WTC11 (cell line): Measurements from ENCODE around the gene IL12B. TPM values are rescaled to one million over a fixed set of nuclear protein-coding genes. Genes with fewer than 3 reads are reported as not detected.
"Not testable (repeated sequence)": the region's sequence is repeated elsewhere in the genome, so short reads cannot be mapped to it uniquely, and the experiment has no call there.

Source experiments
- ATAC-seq: fragments of 200-7000 bp; cut with Tn5 transposase; 2 replicates; pipeline ENCODE4 v1.10.0; 2021; ENCODE audit warnings: mild to moderate bottlenecking, moderate library complexity
- CTCF ChIA-PET: fragments of 300-600 bp; sonication (Branson Sonifier 250); formaldehyde crosslinking; loops from one replicate; lab custom pipeline; 2021; ENCODE audit warnings: antibody characterized with exemption; lab: Charles Lee
- POLR2A ChIA-PET: fragments of 350-600 bp; sonication (Branson Sonifier 250); formaldehyde crosslinking; loops from one replicate; lab custom pipeline; 2021; ENCODE audit warnings: antibody characterized with exemption; lab: Charles Lee
- DNase-seq: peaks from one replicate; pipeline ENCODE4 v3.0.0; 2021; ENCODE audit warnings: low spot score
- H3K27ac Mint-ChIP-seq: 2 replicates; pipeline ENCODE4 v1.8.0; 2021; ENCODE audit warnings: mixed read lengths
- H3K27me3 Mint-ChIP-seq: 2 replicates; pipeline ENCODE4 v1.8.0; 2021; ENCODE audit warnings: low read depth, mild to moderate bottlenecking, moderate library complexity, mixed read lengths
- H3K36me3 Mint-ChIP-seq: 2 replicates; pipeline ENCODE4 v1.8.0; 2021; ENCODE audit warnings: mixed read lengths
- H3K4me1 Mint-ChIP-seq: 2 replicates; pipeline ENCODE4 v1.8.0; 2022; ENCODE audit warnings: mixed read lengths
- H3K4me3 Mint-ChIP-seq: 2 replicates; pipeline ENCODE4 v1.8.0; 2021; ENCODE audit warnings: mild to moderate bottlenecking, moderate library complexity, mixed read lengths
- H3K9me3 Mint-ChIP-seq: 2 replicates; pipeline ENCODE4 v1.8.0; 2021; ENCODE audit warnings: mixed read lengths
- CREM ChIP-seq: sonication (generic); formaldehyde crosslinking; IDR thresholded peaks from 2 replicates; pipeline ENCODE4 v1.8.1; 2022; ENCODE audit warnings: mild to moderate bottlenecking, missing genetic modification reagents, moderate library complexity
- EMX1 ChIP-seq: fragments of 250-450 bp; sonication (Bioruptor Pico); IDR thresholded peaks from 2 replicates; pipeline ENCODE4 v1.8.0; 2021; ENCODE audit warnings: mild to moderate bottlenecking
- GRHL2 ChIP-seq: fragments of 250-450 bp; sonication (Bioruptor Pico); IDR thresholded peaks from 2 replicates; pipeline ENCODE4 v1.8.0; 2022; ENCODE audit warnings: mild to moderate bottlenecking, moderate library complexity; ENCODE audit not compliant: insufficient replicate concordance, severe bottlenecking
- JAZF1 ChIP-seq: fragments of 250-450 bp; sonication (Bioruptor Pico); IDR thresholded peaks from 2 replicates; pipeline ENCODE4 v1.9.0; 2021; ENCODE audit warnings: moderate library complexity, mild to moderate bottlenecking, inconsistent platforms
- KAT7 ChIP-seq: sonication (generic); formaldehyde crosslinking; IDR thresholded peaks from 2 replicates; pipeline ENCODE4 v1.8.1; 2023; ENCODE audit warnings: missing genetic modification reagents, mild to moderate bottlenecking, borderline replicate concordance
- RELA ChIP-seq: sonication (generic); formaldehyde crosslinking; IDR thresholded peaks from 2 replicates; pipeline ENCODE4 v1.8.1; 2022; ENCODE audit warnings: missing genetic modification reagents, mild to moderate bottlenecking, borderline replicate concordance
- ZNF219 ChIP-seq: sonication (generic); formaldehyde crosslinking; IDR thresholded peaks from 2 replicates; pipeline ENCODE4 v1.8.0; 2023; ENCODE audit warnings: missing genetic modification reagents, mild to moderate bottlenecking, borderline replicate concordance
- ZNF416 ChIP-seq: fragments of 250-450 bp; sonication (Bioruptor Pico); IDR thresholded peaks from 2 replicates; pipeline ENCODE4 v1.9.0; 2021; ENCODE audit warnings: mild to moderate bottlenecking, inconsistent platforms
- ZNF423 ChIP-seq: fragments of 250-450 bp; sonication (Bioruptor Pico); IDR thresholded peaks from 2 replicates; pipeline ENCODE4 v2.1.2; 2022; ENCODE audit warnings: mild to moderate bottlenecking, moderate library complexity
- total RNA-seq: library from RNA; stranded (reverse); gene quantifications from 3 replicates; pipeline ENCODE4 v1.2.3, GENCODE V29; 2021
- TF ChIP-seq, protein P1 (sequence below): sonication (generic); formaldehyde crosslinking; IDR thresholded peaks from 2 replicates; pipeline ENCODE4 v1.8.1; 2023; ENCODE audit warnings: mild to moderate bottlenecking, missing genetic modification reagents, moderate library complexity
- TF ChIP-seq, protein P2 (sequence below): fragments of 250-450 bp; sonication (Bioruptor Pico); IDR thresholded peaks from 2 replicates; pipeline ENCODE4 v2.1.2; 2022; ENCODE audit warnings: mild to moderate bottlenecking, moderate library complexity
- TF ChIP-seq, protein P3 (sequence below): fragments of 250-450 bp; sonication (Bioruptor Pico); IDR thresholded peaks from 2 replicates; pipeline ENCODE4 v1.9.0; 2021; ENCODE audit warnings: mild to moderate bottlenecking, borderline replicate concordance
- TF ChIP-seq, protein P4 (sequence below): fragments of 250-450 bp; sonication (Bioruptor Pico); IDR thresholded peaks from 2 replicates; pipeline ENCODE4 v1.9.0; 2021; ENCODE audit warnings: moderate library complexity, mild to moderate bottlenecking, inconsistent platforms, borderline replicate concordance

The IL12B gene
- total RNA-seq, 1 experiment from 2014 or later = not detected

DNA sequence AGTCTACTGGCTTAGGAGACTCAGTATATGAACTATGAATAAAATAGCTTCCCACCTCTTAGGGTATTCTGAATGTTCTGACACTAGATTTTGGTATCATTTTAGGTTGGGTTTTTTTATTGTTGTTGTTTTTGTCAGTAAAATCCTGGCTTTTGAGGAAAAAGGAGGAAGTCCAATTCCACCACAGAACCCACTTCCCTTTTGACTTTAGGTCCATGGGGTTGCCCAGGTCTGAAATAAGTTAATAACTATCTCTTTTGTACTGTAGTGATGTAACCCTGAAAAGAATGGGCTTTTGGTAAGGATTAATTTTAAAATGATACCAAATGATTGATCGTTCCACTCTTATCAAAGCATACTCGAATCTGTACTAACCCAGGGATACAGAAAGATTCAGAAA lies 29.1 kb upstream of the IL12B start:
- H3K27ac Mint-ChIP-seq = no peak overlapping the region
- H3K9me3 Mint-ChIP-seq = peaks cover 5% of the 10 kb centered on the region; the same call in 1 of the 2 replicates
- peaks cover 1% of the 10 kb centered on the region for H3K27me3 Mint-ChIP-seq
- H3K36me3 Mint-ChIP-seq = no peaks in the 10 kb centered on the region
- ChIA-PET CTCF (no interaction called here), POLR2A (no interaction called here)
- no peak for ATAC-seq
- DNase-seq = no peak
- no peak overlapping the region for H3K4me3 Mint-ChIP-seq
- TF ChIP-seq, protein P1, sequence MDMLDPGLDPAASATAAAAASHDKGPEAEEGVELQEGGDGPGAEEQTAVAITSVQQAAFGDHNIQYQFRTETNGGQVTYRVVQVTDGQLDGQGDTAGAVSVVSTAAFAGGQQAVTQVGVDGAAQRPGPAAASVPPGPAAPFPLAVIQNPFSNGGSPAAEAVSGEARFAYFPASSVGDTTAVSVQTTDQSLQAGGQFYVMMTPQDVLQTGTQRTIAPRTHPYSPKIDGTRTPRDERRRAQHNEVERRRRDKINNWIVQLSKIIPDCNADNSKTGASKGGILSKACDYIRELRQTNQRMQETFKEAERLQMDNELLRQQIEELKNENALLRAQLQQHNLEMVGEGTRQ = no peak
- TF ChIP-seq KAT7 (CRISPR knock-in tag) = no peak
- TF ChIP-seq ZNF423 (CRISPR knock-in tag) = no peak
- TF ChIP-seq GRHL2 (CRISPR knock-in tag) = no peak
- H3K4me1 Mint-ChIP-seq = no peaks in the 10 kb centered on the region

DNA sequence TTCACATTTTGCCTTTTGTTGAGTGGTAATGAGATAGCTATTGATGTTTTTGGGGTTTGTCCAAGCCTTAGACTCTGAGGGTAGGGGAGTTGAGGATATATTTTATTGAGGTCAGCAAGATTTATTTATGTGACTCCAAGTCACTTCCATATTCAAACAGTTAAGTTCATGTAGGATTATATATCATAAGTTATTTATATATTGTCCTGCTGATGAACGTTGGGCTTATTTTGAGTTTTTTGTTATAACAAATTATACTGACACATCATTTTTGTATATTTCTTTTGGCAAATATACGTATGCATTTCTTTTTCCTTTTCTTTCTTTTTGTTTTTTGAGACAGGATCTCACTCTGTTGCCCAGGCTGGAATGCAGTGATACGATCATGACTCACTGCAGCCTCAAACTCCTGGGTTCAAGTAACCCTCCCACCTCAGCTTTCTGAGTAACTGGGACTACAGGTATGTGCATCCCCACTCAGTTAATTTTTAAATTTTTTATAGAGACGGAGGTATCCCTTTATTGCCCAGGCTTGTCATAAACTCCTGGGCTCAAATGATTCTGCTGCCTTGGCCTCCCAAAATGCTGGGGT lies 23.5 kb upstream of the IL12B start:
- H3K4me3 Mint-ChIP-seq = no peak overlapping the region
- H3K27me3 Mint-ChIP-seq = no peaks in the 10 kb centered on the region
- POLR2A ChIA-PET = no interaction called here
- no peak overlapping the region for H3K27ac Mint-ChIP-seq
- ATAC-seq = no peak
- CTCF ChIA-PET = no interaction called here
- H3K9me3 Mint-ChIP-seq = peaks cover 4% of the 10 kb centered on the region; the same call in 1 of the 2 replicates
- no peaks in the 10 kb centered on the region for H3K36me3 Mint-ChIP-seq
- TF ChIP-seq, protein P2, sequence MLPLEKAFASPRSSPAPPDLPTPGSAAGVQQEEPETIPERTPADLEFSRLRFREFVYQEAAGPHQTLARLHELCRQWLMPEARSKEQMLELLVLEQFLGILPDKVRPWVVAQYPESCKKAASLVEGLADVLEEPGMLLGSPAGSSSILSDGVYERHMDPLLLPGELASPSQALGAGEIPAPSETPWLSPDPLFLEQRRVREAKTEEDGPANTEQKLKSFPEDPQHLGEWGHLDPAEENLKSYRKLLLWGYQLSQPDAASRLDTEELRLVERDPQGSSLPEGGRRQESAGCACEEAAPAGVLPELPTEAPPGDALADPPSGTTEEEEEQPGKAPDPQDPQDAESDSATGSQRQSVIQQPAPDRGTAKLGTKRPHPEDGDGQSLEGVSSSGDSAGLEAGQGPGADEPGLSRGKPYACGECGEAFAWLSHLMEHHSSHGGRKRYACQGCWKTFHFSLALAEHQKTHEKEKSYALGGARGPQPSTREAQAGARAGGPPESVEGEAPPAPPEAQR (CRISPR knock-in tag) = no peak
- TF ChIP-seq ZNF219 (CRISPR knock-in tag) (no peak), JAZF1 (CRISPR knock-in tag) (no peak), ZNF416 (CRISPR knock-in tag) (no peak), EMX1 (no peak), RELA (CRISPR knock-in tag) (no peak), CREM (CRISPR knock-in tag) (no peak)
- TF ChIP-seq, protein P3, sequence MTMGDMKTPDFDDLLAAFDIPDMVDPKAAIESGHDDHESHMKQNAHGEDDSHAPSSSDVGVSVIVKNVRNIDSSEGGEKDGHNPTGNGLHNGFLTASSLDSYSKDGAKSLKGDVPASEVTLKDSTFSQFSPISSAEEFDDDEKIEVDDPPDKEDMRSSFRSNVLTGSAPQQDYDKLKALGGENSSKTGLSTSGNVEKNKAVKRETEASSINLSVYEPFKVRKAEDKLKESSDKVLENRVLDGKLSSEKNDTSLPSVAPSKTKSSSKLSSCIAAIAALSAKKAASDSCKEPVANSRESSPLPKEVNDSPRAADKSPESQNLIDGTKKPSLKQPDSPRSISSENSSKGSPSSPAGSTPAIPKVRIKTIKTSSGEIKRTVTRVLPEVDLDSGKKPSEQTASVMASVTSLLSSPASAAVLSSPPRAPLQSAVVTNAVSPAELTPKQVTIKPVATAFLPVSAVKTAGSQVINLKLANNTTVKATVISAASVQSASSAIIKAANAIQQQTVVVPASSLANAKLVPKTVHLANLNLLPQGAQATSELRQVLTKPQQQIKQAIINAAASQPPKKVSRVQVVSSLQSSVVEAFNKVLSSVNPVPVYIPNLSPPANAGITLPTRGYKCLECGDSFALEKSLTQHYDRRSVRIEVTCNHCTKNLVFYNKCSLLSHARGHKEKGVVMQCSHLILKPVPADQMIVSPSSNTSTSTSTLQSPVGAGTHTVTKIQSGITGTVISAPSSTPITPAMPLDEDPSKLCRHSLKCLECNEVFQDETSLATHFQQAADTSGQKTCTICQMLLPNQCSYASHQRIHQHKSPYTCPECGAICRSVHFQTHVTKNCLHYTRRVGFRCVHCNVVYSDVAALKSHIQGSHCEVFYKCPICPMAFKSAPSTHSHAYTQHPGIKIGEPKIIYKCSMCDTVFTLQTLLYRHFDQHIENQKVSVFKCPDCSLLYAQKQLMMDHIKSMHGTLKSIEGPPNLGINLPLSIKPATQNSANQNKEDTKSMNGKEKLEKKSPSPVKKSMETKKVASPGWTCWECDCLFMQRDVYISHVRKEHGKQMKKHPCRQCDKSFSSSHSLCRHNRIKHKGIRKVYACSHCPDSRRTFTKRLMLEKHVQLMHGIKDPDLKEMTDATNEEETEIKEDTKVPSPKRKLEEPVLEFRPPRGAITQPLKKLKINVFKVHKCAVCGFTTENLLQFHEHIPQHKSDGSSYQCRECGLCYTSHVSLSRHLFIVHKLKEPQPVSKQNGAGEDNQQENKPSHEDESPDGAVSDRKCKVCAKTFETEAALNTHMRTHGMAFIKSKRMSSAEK (CRISPR knock-in tag) = no peak
- TF ChIP-seq, protein P4, sequence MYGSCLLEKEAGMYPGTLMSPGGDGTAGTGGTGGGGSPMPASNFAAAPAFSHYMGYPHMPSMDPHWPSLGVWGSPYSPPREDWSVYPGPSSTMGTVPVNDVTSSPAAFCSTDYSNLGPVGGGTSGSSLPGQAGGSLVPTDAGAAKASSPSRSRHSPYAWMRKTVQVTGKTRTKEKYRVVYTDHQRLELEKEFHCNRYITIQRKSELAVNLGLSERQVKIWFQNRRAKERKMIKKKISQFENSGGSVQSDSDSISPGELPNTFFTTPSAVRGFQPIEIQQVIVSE (CRISPR knock-in tag) = no peak
- no peaks in the 10 kb centered on the region for H3K4me1 Mint-ChIP-seq
- no peak for DNase-seq

DNA sequence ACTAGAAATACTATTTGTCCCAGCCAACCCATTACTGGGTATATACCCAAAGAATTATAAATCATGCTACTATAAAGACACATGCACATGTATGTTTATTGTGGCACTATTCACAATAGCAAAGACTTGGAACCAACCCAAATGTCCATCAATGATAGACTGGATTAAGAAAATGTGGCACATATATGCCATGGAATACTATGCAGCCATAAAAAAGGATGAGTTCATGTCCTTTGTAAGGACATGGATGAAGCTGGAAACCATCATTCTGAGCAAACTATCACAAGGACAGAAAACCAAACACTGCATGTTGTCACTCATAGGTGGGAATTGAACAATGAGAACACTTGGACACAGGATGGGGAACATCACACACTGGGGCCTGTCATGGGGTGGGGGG lies 20.4 kb upstream of the IL12B start:
- H3K36me3 Mint-ChIP-seq, H3K4me1 Mint-ChIP-seq, H3K4me3 Mint-ChIP-seq, H3K27me3 Mint-ChIP-seq, CTCF ChIA-PET, POLR2A ChIA-PET, H3K9me3 Mint-ChIP-seq, H3K27ac Mint-ChIP-seq, DNase-seq, ATAC-seq: not testable (repeated sequence)

DNA sequence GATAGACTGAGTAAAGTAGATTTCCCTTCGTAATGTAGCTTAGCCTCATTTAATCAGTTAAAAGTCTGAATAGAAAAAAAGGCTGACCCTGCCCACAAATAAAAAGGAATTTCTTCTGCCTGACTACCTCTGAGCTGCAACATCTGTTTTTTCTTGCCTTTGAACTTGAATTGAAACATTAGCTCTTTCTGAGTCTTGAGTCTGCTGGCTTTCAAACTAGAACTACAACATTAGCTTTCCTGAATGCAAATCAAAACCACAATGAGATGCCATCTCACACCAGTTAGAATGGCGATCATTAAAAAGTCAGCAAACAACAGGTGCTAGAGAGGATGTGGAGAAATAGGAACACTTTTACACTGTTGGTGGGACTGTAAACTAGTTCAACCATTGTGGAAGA lies 19.9 kb upstream of the IL12B start:
- POLR2A ChIA-PET, CTCF ChIA-PET, H3K36me3 Mint-ChIP-seq, H3K27me3 Mint-ChIP-seq, H3K4me1 Mint-ChIP-seq, H3K27ac Mint-ChIP-seq, DNase-seq, H3K4me3 Mint-ChIP-seq, ATAC-seq, H3K9me3 Mint-ChIP-seq: not testable (repeated sequence)
